ENCODE results near the gene LIPC.

The LIPC gene

GRCh38 chr15:58521293-58521991 is 89.7 kb downstream of the LIPC start:
- DNase-seq: no peak

- no peak for DNase-seq
Measured at GRCh38 chr15:58522391-58522790, 90.6 kb downstream of the LIPC start.

GRCh38 chr15:58522865-58523264 is 91.1 kb downstream of the LIPC start:
- DNase-seq: no peak

- DNase-seq: no peak
Measured at GRCh38 chr15:58523634-58524033, 91.8 kb downstream of the LIPC start.

- no peak for DNase-seq
Measured at GRCh38 chr15:58524247-58524646, 92.5 kb downstream of the LIPC start.

GRCh38 chr15:58525991-58526421 is 94.2 kb downstream of the LIPC start:
- no peak for DNase-seq

GRCh38 chr15:58526647-58527192 is 94.9 kb downstream of the LIPC start:
- no peak for DNase-seq

- DNase-seq: no peak
Measured at GRCh38 chr15:58527573-58528187, 95.9 kb downstream of the LIPC start.

GRCh38 chr15:58528188-58528870 is 96.5 kb downstream of the LIPC start:
- no peak for DNase-seq

- DNase-seq: no peak
Measured at GRCh38 chr15:58529041-58529440, 97.2 kb downstream of the LIPC start.

- no peak for DNase-seq
Measured at GRCh38 chr15:58530056-58530590, 98.3 kb downstream of the LIPC start.

- no peak for DNase-seq
Measured at GRCh38 chr15:58532126-58532525, 100.3 kb downstream of the LIPC start.

GRCh38 chr15:58534556-58534955 is 102.8 kb downstream of the LIPC start:
- no peak for DNase-seq

GRCh38 chr15:58535337-58535736 is 103.5 kb downstream of the LIPC start:
- DNase-seq: no peak

GRCh38 chr15:58535894-58536293 is 104.1 kb downstream of the LIPC start:
- no peak for DNase-seq

- DNase-seq: no peak
Measured at GRCh38 chr15:58536414-58536813, 104.6 kb downstream of the LIPC start.

GRCh38 chr15:58537033-58537432 is 105.2 kb downstream of the LIPC start:
- no peak for DNase-seq

GRCh38 chr15:58538225-58538727 is 106.5 kb downstream of the LIPC start:
- DNase-seq: no peak

- no peak for DNase-seq
Measured at GRCh38 chr15:58538901-58539300, 107.1 kb downstream of the LIPC start.

GRCh38 chr15:58539548-58539947 is 107.8 kb downstream of the LIPC start:
- no peak for DNase-seq

- DNase-seq: no peak
Measured at GRCh38 chr15:58541410-58542087, 109.8 kb downstream of the LIPC start.

- DNase-seq: no peak
Measured at GRCh38 chr15:58543664-58544335, 112.0 kb downstream of the LIPC start.

Data from activated CD4-positive, alpha-beta T cell treated with anti-CD3 and anti-CD28 coated beads, Interleukin-2, amount 50 U/mL, for 16 hours (primary cell).